Tibial nerve (tissue), 3 donors: ENCODE data around the gene NUP62.

ENCODE experiments used
- CTCF ChIP-seq, 5 experiments: fragments of 200-600 bp in 3 of 5; fragments of 450-650 bp in 2 of 5; sonication (generic) in 3 of 5; IDR thresholded peaks; one replicate each; pipeline ENCODE4 v1.5.1; 2016 to 2019; ENCODE audit warnings: antibody characterized with exemption in 5 of 5, mild to moderate bottlenecking in 3 of 5, moderate library complexity in 2 of 5
- POLR2A ChIP-seq, 2 donors: fragments of 450-650 bp; IDR thresholded peaks; one replicate each; pipeline ENCODE4 v1.6.1; 2017; ENCODE audit warnings: antibody characterized with exemption in 2 of 2, mild to moderate bottlenecking in 2 of 2, moderate library complexity in 2 of 2

DNA sequence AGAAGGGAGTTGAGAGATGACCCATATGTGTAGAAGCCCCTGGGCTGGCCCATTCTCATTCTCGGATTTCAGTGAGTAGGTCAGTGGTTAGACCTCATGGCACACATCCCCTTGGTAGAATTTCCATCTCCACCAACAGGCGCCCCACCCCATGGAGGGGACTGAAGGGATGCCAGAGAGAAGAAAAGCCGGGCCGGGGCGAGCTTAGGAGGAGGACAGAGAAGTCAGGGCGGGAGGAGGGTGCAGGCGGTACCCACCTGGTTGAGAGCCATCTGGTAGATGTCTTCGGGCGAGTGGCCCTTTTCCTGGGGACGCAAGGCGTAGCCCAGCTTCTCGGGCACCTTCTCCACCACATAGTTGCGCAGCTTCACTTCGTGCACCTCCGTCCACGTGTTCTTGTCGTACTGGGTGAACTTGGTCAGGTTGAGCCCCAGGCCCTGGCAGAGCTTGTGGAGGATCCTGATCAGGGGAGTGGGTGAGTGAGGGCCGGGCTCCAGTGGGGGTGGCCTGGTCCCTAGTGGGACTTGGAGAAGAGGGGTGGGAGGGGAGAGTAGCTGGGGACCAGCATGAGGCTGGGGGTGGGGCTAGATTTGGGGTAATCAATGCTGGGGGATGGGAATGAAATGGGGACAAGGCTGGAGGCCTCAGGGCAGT is 35.2 kb downstream of the NUP62 start:
- TF ChIP-seq CTCF (IDR thresholded peaks at IDR 0.05) (no peak), POLR2A (IDR thresholded peaks at IDR 0.05) (no peak)
